Kidney capillary endothelial cell (primary cell): Measurements from ENCODE around the gene CUX1.

Source experiments
- DNase-seq: peaks from one replicate; pipeline ENCODE4 v3.0.0-alpha.2; 2018; ENCODE audit warnings: low spot score

Gene CUX1

DNA sequence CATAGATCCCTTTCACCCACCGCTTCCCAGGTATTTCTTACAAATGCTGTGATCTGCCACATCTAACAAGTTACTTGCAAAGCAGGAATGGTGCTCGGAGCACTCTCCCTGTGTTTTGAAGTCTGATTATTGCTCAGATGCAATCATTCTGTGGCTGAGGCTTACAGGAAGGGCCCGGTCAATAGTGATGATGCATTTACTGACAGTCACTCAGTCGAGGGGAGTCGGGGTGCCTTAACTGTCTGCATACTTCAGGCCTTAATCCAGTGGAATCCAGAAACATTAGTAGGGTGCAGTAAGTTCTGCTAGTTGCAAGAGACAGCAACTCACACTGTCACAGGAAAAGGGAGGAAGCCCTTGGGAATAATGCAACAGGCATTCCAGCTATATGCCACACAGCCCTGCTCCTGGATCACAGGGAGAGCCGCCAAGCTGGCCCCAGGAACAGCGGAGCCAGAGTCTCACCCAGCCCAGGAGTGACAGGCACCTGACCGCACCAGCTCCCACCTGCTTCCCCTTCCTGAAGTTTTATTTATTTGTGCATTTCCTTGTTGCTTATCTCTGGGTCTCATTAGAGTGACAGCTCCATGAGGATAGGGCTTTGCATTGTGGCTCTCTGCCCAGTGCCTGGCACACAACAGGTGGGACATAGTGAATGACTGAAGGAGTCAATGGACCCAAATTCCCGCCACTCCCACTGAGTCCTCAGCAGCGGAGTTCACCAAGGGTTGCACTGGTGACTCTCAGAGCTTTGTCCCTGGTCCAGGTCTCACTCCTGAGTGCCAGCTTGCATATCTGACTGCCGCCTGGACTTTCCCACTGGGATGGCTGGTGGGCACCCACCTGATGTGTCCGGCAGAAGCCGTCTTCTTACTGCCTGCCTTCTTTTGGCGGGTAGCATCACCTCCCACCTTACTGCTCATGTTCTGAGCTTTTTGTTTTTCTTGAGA, 256.8 kb downstream of the CUX1 start:
- no peak for DNase-seq

DNA sequence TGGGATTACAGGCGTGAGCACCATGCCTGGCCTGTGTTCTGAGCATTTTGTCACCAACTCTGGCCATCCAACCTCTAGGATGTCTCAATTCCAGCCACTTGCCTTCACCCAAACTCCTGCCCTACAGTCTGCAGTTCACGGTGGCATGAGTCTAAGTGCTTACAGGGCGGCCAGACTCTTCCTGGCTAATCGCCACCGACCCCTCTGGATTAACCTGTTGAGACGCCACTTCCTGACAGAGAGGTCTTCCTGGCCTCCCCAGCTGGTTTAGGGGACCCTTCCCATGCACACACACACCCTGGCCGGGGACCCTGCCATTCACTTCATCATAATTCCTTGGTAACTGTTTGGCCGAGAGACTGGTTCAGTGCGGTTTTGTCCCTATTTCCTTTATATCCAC, 257.7 kb downstream of the CUX1 start:
- no peak for DNase-seq

DNA sequence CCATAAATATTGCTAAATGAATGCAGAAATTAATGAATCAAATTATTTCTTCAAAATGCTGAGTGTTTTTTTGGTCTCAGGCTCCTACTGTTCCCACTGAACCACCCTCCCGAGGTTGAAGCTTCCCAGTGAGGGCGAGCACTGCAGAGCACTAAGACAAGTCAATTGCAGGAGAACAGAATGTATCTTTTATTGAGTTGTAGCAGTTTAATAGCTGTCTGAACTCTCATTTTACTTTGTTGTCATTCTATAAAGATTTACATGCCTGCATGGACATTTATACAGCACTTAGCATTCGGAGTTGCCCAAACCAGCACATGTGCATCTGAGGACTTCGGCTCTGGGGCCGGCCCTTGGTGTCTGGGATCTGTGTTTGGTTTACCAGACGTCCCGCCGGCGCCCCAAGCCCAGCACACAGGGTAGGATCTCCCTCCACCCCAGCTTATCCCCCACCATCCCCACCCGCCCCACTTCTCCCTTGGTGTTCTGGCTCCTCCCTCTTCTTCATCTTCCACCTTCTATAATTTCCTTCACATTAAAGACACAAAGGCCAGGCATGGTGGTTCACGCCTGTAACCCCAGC, 258.2 kb downstream of the CUX1 start:
- no peak for DNase-seq

DNA sequence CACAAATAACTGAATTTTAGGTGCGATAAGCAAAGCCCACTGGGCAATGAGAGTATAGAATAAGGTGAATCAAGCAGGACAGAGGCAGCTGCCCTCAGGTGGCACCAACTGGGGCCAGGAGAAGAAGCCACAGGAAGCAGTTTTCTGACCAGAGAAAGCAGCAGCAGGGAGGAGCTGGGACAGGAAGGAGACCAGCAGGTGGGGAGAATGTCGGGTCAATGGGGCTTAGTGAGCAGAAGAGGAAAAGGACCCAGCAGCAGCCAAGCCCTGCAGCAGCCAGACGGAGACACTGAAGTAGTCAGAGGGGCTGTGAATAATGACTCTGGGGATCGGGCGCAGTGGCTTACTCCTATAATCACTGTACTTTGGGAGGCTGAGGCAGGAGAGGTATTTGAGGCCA, 259.7 kb downstream of the CUX1 start:
- DNase-seq = no peak

DNA sequence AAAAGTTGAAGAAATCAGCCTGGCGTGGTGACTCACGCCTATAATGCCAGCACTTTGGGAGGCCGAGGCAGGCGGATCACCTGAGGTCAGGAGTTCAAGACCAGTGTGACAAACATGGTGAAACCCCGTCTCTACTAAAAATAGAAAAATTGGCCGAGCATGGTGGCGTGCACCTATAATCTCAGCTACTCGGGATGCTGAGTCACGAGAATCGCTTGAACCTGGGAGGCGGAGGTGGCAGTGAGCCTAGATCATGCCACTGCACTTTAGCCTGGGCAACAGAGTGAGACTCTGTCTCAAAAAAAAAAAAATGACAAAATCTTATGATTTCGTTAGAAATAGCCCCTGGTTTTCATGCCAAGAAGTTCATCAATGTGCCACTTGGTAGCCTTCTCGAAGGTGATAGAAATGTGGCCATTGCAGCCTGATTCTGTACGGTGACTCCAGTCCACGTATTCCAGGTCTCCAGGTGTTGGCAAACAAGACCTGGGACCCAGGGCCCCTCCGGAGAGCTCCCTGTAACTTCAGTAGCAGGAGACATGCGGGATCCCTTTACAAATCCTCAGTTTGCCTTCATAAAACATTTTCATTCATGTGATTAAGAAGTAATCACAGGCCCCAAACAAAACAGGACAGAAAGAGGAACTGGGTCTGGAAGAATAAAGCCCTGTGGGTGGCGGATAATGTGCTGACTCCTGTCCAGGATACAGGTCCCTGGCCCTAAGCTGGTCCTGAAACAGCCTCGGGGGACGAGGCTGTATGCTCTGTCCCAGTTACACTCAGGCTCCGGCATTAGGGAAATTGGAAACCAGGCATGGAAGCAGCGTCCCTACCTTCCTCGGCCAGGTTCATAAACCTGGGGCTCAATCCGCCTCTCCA, 262.0 kb downstream of the CUX1 start:
- no peak for DNase-seq

DNA sequence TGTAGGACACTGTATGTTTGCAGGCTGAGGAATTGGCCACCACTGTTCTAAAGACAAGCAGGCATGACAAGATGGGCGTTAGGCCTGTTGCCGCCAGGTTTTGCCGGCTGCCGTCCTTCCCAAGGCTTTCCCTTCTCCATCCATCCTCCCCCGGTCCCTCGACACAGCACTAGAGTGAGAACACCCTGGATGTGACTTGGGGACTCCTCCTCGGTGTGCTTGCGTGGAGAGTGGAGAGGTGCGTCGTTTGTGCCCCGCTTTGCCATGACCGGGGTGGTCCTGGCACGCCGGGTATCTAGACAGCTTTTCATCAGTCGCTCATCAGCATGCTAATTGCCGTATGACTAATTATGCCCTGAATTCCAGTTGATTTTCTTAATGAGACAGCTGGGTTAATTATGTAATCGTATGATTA, 262.6 kb downstream of the CUX1 start:
- DNase-seq = no peak

DNA sequence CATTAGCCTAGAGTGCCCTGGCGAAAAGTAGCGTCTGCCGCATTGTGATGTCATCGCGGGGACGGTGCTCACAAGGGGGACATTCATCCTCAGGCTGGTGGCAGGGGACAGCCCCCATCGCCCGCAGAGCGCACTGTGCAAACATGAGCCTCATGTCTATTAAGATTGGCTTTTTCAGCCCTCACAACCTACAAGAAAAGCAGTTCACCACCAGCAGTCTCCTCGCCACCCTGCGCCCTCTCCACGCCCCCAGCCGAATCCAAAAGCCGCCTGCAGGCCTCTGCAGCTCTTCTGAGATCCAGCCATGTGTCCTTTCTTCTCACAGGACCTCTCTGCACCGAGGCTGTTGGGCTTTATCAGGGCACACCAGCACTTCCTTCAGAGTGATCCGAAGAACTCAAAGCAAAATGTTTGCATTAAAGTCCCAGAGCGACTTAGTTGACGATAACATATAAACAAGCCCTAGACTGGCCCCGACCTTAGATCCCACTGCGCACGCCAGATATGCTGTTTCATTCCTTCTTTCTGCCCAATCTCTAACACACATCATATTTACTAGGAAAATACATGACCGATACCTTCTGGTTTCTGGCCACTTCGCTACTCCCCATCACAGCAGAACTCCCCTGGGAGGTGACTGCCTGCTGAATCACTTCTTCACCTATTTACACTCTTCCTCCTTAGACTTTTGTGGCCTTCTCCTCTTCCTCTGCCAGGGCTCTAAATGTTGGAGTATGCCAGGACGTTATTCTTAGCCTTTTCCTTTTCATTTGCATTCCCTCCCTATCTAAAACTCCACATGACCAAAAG, 263.2 kb downstream of the CUX1 start:
- no peak for DNase-seq

DNA sequence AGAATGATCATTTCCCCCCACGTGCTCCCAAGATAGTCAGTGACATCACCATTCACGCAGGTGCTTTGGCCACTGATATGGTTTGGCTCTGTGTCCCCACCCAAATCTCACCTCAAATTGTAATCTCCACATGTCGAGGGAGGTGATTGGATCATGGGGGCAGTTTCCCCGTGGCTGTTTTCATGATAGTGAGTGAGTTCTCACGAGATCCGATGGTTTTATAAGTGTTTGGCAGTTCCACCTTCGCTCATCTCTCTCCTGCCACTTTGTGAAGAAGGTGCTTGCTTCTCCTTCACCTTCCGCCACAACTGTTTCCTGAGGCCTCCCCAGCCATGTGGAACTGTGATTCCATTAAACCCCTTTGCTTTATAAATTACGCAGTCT, 263.8 kb downstream of the CUX1 start:
- no peak for DNase-seq

DNA sequence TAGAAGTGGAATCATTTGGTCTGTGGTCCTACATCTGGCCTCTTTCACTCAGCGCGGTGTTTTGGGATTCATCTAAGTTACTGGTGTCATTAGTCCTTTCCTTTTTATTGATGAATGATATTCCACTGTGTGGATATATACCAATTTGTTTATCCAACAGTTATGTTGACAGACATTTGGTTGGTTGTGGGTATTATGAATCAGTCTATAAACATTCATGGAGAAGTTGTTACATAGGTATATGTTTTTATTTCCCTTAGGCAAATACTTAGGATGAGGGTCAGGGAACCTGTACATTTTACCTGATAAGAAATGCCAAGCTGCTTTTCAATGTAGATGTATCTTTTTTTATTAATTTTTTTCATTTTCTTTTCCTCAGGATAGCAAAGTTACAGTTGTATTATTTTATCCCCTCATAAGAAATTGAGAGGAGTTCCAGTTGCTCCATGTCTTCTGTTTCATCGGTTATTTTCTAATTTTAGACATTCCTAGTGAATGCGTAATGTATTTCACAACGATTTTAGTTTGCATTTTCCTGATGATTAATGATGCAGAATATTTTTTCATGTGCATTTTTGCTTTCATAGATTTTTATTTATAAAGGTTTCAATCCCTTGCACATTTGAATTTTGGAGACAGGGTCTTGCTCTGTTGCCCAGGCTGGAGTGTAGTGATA, 265.4 kb downstream of the CUX1 start:
- no peak for DNase-seq

DNA sequence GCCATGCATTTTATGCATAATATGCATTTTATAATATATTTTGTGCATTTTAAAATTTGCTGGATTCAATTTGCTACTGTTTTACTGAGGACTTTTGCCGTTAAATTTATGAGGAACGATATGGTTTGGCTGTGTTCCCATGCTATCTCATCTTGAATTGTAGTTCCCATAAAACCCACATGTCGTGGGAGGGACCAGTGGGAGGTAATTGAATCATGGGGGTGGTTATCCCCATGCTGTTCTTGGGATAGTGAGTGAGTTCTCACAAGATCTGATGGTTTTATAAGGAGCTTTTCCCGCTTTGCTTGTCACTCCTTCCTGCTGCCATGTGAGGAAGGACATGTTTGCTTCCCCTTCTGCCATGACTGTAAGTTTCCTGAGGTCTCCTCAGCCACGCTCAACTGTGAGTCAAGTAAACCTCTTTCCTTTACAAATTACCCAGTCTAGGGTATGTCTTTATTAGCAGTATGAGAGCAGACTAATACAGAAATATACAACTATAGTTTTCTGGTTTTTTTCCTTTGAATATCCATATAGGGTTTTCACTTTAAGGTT, 267.9 kb downstream of the CUX1 start:
- no peak for DNase-seq

DNA sequence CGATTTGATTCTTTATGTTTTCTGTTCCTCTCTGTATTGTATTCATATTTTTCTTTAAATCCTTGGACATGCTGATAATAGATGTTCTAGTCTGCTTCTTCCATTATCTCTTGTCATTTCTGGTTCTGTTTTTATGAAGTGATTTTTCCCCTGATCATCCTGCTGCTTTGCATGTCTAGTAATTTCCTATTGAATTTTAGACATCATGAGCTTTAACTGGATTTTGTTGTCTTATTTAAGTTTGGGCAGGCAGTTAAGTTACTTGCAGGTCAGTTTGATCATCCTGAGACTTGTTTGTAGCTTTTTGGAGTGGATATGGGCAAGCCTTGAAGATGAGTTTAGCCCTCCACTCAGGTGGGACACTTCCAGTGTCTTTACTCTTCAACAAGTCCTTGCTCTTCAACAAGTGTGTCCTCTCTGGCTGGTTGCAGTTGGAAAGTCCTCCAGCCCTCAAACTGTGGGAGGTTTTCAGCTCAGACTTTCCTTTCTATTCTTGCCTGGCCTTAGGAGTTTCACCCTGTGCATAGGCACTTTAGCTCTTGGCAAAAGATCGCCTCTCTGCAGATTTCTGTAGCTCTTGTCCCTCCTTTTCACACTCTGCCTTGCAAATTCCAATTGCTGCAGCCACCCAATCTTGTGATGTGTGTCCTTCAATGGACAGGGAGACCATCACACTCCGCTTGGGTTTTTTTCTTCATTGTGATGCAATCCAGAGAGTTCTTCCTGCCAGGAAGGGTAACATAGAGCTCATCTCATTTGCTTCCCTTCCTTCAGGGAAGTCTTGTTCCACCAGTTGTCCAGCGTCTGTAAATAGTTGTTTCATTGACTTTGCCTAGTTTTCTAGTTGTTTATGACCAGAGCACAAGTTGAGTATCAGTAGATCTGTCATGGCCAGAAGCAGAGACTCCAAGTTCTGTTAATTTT, 272.0 kb downstream of the CUX1 start:
- DNase-seq = no peak

DNA sequence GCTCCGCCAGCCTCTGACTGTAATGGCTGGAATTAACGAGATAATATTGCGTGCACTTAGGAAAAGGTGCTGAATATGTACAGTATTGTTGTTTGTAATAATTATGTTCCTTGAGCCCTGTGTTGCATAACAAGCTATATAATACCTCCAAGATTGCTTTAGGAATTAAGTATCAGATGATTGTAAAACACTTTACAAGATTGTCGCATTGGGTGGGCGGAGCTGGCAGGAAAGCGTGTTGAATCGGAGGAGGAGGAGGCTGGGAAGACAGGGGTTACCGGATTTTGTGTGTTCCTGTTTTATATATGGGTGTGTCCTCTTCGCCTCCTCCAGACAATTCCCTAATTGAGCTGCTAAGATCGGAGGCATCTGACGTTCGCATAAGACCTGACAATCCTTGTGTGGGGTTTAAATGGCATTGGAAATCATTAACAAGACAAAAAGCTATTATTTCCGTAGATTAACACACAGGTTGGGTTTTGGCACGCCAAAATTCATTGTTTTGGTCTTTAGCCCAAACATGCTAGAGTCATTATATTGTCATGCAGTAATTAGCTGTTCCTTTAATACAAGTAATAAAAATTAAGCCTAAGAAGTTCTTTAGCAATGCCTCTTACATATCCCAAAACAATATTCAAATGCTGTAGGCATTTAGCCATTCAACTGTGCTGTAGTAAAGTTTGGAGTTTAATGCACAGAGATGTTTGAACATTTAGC, 276.3 kb downstream of the CUX1 start:
- DNase-seq = no peak

DNA sequence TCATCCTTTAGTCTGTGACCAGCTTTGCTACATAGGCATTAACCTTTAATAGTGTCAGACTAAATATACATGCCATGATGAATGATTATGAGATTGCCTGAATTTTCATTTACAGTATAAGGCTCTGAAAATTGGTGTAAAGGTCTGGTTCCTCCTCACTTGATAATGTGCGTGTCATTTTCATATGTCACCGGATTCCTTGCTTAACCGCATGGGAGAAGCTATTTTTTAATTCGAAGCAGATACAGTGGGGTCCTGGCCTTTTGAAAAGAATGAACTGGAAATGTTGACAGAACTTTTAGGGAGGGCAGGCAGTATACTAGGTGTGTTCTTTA, 276.9 kb downstream of the CUX1 start:
- no peak for DNase-seq

DNA sequence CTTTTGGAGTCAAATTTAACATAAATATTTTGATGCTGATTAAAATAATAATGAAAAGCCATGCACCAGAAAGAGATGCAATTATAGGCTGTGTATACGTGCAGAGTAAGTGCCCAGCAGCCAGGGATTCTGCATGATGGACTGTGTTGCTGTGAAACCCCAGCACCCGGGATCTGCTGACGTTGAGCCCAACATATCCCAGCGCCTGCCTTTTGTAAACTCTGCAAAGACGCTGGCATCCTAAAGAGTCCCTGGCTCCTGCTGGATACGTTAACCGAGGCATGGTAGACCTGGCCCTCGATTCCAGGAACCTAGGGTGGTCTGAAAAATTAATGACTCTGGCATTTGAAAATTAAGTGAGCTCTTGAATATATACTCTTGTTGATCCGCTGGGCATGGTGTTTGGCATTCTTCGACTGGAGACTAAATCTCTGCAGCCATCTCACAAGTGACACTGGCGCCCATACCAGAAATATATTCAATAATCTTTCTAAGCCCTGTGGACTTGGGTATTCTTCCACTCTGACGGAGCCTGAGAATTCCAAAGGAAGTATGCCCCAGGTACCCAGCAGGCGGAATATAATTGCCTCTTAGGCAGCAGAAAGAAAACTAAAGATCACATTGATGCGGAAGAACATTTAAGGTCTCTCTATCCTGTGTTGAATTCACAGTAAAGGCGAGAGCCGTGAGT, 278.0 kb downstream of the CUX1 start:
- no peak for DNase-seq

DNA sequence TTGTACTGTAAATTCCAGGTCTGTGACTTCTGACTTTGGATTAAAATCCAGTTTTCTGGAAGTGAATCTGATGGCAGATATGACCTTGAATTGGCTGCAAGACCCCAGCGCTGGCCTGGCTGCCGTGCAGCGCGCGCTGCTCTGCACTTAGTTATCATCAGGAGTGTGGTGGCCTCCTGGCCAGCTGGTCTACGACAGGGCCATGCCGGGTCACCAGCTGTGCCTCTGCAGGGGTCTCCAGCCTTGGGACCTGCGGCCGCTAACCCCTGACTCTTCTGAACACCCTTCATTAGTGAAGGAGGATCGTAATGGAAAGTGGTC, 278.5 kb downstream of the CUX1 start:
- DNase-seq = no peak

DNA sequence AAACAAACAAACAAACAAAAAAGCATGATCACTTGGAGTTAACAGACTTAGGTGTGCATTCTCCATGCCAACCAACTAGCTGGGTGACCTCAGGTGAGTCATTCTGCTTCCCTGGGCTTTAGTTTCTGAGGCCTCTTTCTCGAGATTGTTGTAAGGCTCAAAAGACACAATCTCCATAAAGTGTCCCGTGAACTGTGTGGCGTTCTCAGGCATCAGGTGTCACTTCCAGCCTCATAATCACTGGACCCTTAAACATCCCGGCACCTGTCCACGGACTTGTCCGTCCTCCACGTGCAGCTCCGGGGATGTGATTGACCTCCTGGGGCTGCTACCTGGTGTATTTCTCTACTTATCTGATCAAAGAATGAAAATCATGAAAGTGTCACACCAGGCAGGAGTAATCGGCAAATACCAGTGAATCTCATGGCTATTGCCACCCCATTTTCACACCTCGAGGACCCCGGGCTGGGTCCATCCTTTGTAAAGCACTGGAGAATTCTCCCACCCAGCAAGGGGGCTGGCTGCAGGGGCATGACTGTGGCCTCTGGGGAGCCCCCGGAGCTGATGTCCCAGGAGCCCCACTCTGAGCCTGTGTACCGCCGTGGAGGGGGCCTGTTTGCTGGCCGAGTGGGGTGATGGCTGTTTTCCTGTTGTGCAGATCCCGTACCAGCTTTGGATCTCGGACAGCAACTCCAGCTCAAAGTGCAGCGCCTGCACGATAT, 279.4 kb downstream of the CUX1 start:
- DNase-seq = no peak

DNA sequence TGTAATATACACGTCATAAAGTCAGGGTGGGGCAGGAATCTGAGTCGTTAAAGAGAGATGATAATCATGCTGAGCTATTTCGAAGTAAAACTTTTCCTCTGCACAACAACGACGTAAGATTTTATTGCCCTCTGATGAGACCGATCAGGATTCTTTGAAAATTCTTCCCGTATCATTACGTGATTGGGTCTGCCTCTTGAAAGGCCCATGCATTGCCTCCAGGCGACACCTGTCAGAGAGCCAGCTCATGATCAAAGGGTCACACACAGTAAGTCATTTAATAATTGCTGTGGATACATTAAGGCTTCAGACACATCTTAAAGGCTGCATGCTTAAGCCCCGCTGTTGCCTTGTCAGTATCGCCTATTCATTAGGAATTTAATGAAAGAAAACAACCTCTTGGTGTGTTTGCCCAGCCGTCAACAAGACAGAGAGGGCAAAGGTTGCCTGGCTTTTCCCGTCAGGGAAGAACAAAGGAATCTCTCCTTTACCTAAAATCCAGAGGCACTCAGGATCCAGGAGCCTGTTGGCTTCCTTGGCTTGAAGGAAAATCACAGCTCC, 280.3 kb downstream of the CUX1 start:
- no peak for DNase-seq

DNA sequence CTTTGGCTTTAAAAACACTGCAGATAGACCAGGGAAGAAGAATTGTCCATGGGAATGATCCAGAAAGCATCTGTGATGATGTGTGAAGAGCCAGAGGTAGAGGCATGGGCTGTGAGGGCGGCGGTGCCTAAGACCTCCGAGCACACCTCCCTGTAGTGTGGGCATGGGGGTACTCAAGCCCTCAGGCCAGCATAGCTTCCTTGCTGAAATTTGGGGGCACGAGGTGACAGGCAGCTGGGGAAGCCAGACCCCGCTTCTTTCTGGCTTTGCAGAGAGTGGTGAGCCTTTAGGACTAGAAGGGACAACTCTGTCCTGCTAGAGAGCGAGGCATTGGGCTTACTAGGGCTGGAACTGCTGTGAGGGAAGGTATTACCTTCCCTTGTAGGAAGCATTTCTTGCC, 281.6 kb downstream of the CUX1 start:
- no peak for DNase-seq
